GM21717 (cell line): ENCODE data around the gene IL31.
"Not testable (repeated sequence)": the region's sequence is repeated elsewhere in the genome, so short reads cannot be mapped to it uniquely, and the experiment has no call there.

Experiments used
- ATAC-seq: cut with Tn5 transposase; IDR thresholded peaks from one replicate; pipeline ENCODE4 v1.9.1; 2021; ENCODE audit warnings: mild to moderate bottlenecking, moderate library complexity; ENCODE audit not compliant: unreplicated experiment

Gene IL31

GRCh38 chr12:122174155-122174845, at the start of gene IL31:
IL31 (minus strand) TSS chr12:122174221; CDS start chr12:122174172, 49 bp downstream.
- ATAC-seq: no peak

- ATAC-seq: no peak
Measured at GRCh38 chr12:122216445-122216844, 42.4 kb upstream of the IL31 start.

GRCh38 chr12:122215771-122216170, 41.8 kb upstream of the IL31 start:
- ATAC-seq: no peak

GRCh38 chr12:122208073-122208820, 34.2 kb upstream of the IL31 start:
- ATAC-seq: no peak

GRCh38 chr12:122207391-122207790, 33.4 kb upstream of the IL31 start:
- no peak for ATAC-seq

- no peak for ATAC-seq
Measured at GRCh38 chr12:122206976-122207375, 33.0 kb upstream of the IL31 start.

GRCh38 chr12:122206111-122206881, 32.3 kb upstream of the IL31 start:
- ATAC-seq: no peak

GRCh38 chr12:122205053-122205925, 31.3 kb upstream of the IL31 start:
- ATAC-seq: no peak

- ATAC-seq: no peak
Measured at GRCh38 chr12:122204167-122205052, 30.4 kb upstream of the IL31 start.

GRCh38 chr12:122203301-122204166, 29.5 kb upstream of the IL31 start, which contains the start of gene B3GNT4:
B3GNT4 (plus strand) TSS chr12:122203709; CDS start chr12:122204619, 910 bp downstream.
- ATAC-seq: no peak

GRCh38 chr12:122202811-122203210, 28.8 kb upstream of the IL31 start:
- not testable (repeated sequence) for ATAC-seq

GRCh38 chr12:122202017-122202416, 28.0 kb upstream of the IL31 start:
- no peak for ATAC-seq

GRCh38 chr12:122201381-122201780, 27.4 kb upstream of the IL31 start:
- no peak for ATAC-seq

GRCh38 chr12:122200541-122201175, 26.6 kb upstream of the IL31 start:
- ATAC-seq: no peak

- ATAC-seq: no peak
Measured at GRCh38 chr12:122199484-122200355, 25.7 kb upstream of the IL31 start.

- no peak for ATAC-seq
Measured at GRCh38 chr12:122197612-122197966, 23.6 kb upstream of the IL31 start.

GRCh38 chr12:122195405-122195804, 21.4 kb upstream of the IL31 start:
- ATAC-seq: no peak
